Activated naive CD8-positive, alpha-beta T cell treated with anti-CD3 and anti-CD28 coated beads for 36 hours (primary cell): Measurements from ENCODE around the gene HES5. TPM values are rescaled to one million over a fixed set of nuclear protein-coding genes. Genes with fewer than 3 reads are reported as not detected.
A peak's percentile ranks its signal among the peaks of the same experiment; 100 is the strongest.

Experiments used
- DNase-seq: peaks from one replicate; pipeline ENCODE4 v3.0.0; 2021
- H3K27ac Mint-ChIP-seq: one replicate; pipeline ENCODE4 v1.8.0; 2022; ENCODE audit warnings: mild to moderate bottlenecking, moderate library complexity, mixed read lengths
- H3K27me3 Mint-ChIP-seq: one replicate; pipeline ENCODE4 v1.8.0; 2022; ENCODE audit warnings: mild to moderate bottlenecking, mixed read lengths
- H3K36me3 Mint-ChIP-seq: one replicate; pipeline ENCODE4 v1.8.0; 2021; ENCODE audit warnings: mild to moderate bottlenecking, mixed read lengths
- H3K4me1 Mint-ChIP-seq: one replicate; pipeline ENCODE4 v1.8.0; 2021; ENCODE audit warnings: mixed read lengths
- H3K4me3 Mint-ChIP-seq: one replicate; pipeline ENCODE4 v1.8.0; 2022; ENCODE audit warnings: mild to moderate bottlenecking, moderate library complexity, mixed read lengths
- H3K9me3 Mint-ChIP-seq: one replicate; pipeline ENCODE4 v1.8.0; 2022; ENCODE audit warnings: mixed read lengths
- total RNA-seq, 2 experiments: library from RNA; stranded (reverse); gene quantifications; one replicate each; pipeline ENCODE4 v1.2.3, GENCODE V29; 2021

The HES5 gene
- total RNA-seq, 2 experiments from 2014 or later, result 0.28 TPM; not detected in 1

DNA sequence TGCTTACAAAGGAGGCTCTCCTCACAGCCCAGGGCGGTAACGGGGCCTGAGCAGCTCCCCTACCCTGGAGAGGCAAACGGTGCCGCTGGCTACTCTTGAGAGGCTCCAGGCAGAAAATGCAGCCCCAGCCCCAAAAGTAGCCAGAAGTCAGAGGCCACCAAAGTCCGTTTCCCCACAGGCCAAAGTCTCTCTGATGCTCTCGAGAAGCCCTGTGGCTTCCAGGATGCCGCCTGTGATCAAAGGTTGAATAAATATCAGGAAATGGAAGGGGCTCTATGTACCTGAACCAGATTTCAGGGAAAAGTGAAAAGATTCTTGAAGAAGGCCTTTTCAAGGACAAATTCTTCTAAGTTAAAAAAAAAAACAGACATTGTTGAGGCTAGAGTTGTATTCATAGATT, 7.8 kb downstream of the HES5 start:
- Mint-ChIP-seq H3K4me3 (no peak overlapping the region), H3K9me3 (no peaks in the 10 kb centered on the region), H3K27me3 (no peaks in the 10 kb centered on the region), H3K27ac (peak overlapping the region; percentile 98), H3K36me3 (peaks cover 16% of the 10 kb centered on the region), H3K4me1 (peaks cover 37% of the 10 kb centered on the region)
- DNase-seq, result no peak

DNA sequence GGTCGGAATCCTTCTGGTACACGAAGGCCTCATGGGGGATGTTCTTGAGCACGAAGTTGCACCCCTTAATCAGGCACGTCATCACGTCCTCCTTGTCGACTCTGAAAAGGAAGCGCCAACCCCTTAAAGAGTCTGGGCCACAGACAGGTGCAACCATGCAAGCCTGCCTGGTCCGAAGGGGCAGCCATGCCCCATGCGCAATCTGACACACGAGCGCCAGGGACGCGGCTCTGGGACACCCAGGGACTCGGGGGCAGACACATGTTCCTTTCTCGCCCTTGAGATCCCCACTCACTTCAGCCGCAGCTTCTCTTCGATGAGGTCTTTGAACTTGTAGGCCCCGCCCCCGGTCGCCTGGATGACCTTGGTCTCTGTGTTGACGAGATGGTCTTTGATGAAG, 9.3 kb downstream of the HES5 start:
- Mint-ChIP-seq H3K36me3 (peaks cover 16% of the 10 kb centered on the region), H3K27ac (no peak overlapping the region), H3K4me1 (peaks cover 31% of the 10 kb centered on the region), H3K4me3 (no peak overlapping the region), H3K9me3 (no peaks in the 10 kb centered on the region), H3K27me3 (no peaks in the 10 kb centered on the region)
- DNase-seq, result no peak

DNA sequence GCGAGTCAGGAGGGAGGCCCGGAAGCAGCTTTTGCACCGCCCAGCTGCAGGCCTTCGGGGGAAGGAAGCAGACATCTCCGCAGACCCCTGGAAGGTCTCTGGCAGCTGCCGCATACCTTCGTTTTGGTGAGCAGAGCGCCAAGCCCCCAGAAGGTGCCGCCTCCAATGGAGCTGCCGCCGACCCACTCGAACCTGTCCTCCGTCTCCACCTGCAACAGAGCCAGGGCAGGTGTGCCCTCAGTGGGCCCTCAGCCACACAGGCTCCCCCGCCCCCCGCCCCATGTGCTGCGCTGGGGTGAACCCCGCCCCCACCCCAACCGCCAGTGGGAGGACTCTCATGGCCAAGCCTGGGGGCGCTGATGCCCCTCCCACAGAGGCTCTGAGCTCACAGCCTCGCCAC, 9.9 kb downstream of the HES5 start:
- peaks cover 15% of the 10 kb centered on the region for H3K36me3 Mint-ChIP-seq
- H3K27ac Mint-ChIP-seq, result no peak overlapping the region

DNA sequence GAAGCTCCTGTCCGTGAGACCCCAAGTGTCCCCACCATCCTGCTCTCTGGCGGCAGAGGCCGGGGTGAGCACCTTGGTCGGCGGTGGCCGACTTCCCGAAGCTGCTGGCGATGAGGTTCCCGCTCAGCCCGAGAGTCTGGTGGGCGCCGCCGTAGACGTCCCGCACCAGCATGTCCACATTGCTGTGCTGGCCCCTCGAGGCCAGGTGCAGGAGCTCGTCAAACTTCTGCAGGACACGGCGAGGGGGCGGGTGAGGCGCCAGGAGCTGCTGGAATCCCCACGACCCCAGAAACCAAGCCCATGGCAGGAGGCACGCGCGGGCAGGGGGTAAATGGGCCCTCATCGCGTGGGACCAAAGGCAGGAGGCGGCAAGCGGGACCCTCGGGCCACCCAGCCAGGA, 10.3 kb downstream of the HES5 start:
- H3K27me3 Mint-ChIP-seq, result no peaks in the 10 kb centered on the region
- DNase-seq, result no peak
- no peak overlapping the region for H3K27ac Mint-ChIP-seq
- no peaks in the 10 kb centered on the region for H3K9me3 Mint-ChIP-seq
- H3K4me3 Mint-ChIP-seq, result no peak overlapping the region
- H3K4me1 Mint-ChIP-seq, result peaks cover 23% of the 10 kb centered on the region
- peaks cover 11% of the 10 kb centered on the region for H3K36me3 Mint-ChIP-seq

More for the DNA sequence above, 9.9 kb downstream of the HES5 start:
- no peaks in the 10 kb centered on the region for H3K27me3 Mint-ChIP-seq
- peaks cover 28% of the 10 kb centered on the region for H3K4me1 Mint-ChIP-seq
- no peak for DNase-seq
- H3K4me3 Mint-ChIP-seq, result no peak overlapping the region
- no peaks in the 10 kb centered on the region for H3K9me3 Mint-ChIP-seq

DNA sequence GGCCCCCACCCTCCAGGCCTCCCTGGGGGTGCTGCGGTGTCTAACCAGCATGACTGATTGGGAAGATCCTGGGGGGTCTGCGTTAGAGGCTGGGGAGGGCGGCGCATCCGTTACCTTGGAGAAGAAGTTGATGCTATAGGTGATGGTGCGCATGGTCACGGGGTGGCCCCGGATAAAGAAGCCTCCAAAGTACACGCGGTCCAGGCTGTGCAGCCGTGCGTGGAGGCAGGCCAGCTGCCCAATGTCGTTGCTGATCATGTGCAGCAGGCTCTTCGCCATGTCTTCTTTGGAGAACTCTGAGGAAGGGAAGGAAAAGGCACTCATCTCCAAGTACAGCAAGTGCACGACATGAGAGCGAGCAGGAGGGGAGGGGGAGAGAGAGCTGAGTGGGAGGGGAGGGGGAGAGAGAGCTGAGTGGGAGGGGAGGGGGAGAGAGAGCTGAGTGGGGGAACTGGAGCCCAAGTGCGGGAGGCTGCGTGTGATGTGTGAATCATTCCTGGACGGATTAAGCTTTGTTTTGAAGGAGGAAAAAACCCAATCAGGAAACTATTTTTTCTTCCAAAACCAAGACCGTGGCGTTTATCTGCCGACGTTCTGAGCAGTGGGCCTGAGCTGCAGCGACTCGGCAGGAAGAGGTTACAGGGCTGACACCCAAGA, 10.9 kb downstream of the HES5 start:
- Mint-ChIP-seq H3K4me1 (peaks cover 18% of the 10 kb centered on the region), H3K9me3 (no peaks in the 10 kb centered on the region), H3K27ac (no peak overlapping the region), H3K4me3 (no peak overlapping the region), H3K36me3 (peaks cover 11% of the 10 kb centered on the region), H3K27me3 (no peaks in the 10 kb centered on the region)
- DNase-seq, result no peak

DNA sequence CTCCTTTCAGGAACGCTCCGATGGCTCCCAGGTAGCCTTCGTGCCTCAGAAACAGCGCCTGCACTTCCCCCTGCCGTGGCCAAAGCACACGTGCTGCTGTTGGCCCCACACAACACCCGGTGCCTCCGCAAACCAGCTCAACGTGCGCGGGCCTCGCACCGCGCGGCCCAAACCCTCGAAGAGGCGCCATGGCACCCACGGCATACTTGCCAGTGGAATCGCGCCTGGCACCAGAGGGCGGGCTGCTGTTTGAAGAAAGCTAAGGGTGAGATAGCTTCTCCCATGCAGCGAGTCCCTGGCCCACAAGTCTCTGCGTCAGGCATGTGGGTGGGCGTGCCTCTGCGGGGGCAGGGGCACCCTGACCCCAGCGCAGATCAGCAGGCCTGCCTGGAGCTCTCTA, 11.5 kb downstream of the HES5 start:
- Mint-ChIP-seq H3K4me1 (peaks cover 13% of the 10 kb centered on the region), H3K27me3 (no peaks in the 10 kb centered on the region), H3K4me3 (no peak overlapping the region), H3K36me3 (peaks cover 11% of the 10 kb centered on the region), H3K9me3 (no peaks in the 10 kb centered on the region), H3K27ac (no peak overlapping the region)
- no peak for DNase-seq

DNA sequence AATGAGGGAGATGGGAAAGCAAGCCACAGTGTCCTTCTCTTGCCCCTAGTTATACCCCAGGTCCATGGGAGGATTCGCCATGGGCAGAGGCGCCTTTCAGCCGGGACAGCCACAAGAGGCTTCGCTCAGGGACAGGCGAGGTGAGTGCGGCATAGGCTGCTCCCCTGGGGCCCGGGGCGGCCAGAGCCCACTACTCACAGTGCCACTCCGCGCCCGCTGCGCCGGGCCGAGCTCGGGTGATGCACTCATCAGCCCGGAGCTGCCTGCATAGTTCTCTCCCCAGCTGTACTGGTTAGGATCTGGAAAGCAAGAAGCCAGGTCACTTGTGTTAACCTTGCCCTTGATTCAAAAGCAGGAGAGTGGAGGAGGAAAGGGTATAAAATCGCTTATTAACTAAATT, 12.1 kb downstream of the HES5 start:
- Mint-ChIP-seq H3K4me1 (peaks cover 7% of the 10 kb centered on the region), H3K4me3 (no peak overlapping the region), H3K27ac (no peak overlapping the region), H3K36me3 (peaks cover 9% of the 10 kb centered on the region), H3K9me3 (no peaks in the 10 kb centered on the region), H3K27me3 (no peaks in the 10 kb centered on the region)
- DNase-seq, result no peak

DNA sequence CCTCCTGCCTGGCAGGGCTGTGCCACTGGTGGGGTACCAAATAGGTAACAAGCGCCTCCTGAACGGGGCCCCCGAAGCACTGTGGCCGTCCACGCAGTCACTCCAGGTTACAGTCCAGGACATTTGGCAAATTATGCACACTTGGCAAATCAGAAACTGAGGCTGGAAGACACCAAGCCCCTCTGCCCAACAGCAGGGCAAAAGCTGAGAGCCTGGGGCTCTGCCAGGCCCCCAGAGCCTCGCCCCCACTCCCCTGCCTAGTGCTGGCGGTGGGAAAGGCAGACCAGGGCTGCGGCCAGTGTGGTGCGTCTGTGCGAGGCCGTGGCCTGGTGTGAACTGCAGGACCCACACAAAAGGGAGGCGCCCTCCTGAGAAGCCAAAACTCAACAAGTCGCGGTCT, 13.1 kb downstream of the HES5 start:
- H3K36me3 Mint-ChIP-seq, result peaks cover 6% of the 10 kb centered on the region
- H3K4me3 Mint-ChIP-seq, result no peak overlapping the region
- no peak for DNase-seq
- H3K27me3 Mint-ChIP-seq, result no peaks in the 10 kb centered on the region
- no peaks in the 10 kb centered on the region for H3K4me1 Mint-ChIP-seq
- no peak overlapping the region for H3K27ac Mint-ChIP-seq
- no peaks in the 10 kb centered on the region for H3K9me3 Mint-ChIP-seq

DNA sequence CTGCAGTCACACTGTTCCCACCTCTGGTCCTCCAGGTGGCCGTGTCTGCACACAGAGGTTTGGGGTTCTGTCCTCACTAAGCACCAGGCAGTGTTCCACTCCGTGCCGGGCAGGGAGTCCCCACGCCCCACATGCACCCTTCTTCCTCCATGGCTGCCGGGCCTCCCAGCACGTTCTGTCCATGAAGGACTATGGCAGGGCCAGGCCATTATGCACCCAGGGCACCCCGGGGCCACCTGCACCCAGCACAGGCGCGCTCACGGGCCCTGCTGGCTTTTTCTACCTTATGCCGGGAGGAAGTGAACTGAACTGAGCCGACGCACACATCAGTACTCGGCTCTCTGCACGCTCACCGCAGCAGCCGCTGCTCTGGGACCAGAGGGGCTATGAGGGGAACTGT, 13.9 kb downstream of the HES5 start:
- no peak overlapping the region for H3K4me3 Mint-ChIP-seq
- H3K36me3 Mint-ChIP-seq, result peaks cover 6% of the 10 kb centered on the region
- no peak overlapping the region for H3K27ac Mint-ChIP-seq
- DNase-seq, result no peak
- no peaks in the 10 kb centered on the region for H3K4me1 Mint-ChIP-seq
- H3K27me3 Mint-ChIP-seq, result no peaks in the 10 kb centered on the region
- H3K9me3 Mint-ChIP-seq, result no peaks in the 10 kb centered on the region

DNA sequence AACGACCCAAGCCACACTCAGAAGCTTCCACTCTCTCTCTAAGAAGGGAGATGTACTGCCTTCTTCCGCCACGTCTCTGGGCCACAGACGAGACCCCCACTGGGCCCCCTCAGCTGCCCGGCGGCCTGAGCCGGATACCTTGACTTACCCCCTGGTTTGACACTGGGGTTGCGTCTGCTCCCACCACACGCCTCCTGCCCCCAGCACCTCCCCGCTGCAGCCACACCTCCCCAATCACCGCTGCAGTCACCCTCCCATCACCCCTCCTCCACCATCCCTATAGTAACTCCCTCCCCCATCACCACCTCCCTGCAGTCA, 14.3 kb downstream of the HES5 start:
- Mint-ChIP-seq H3K36me3 (peaks cover 6% of the 10 kb centered on the region), H3K4me3 (no peak overlapping the region), H3K27ac (no peak overlapping the region), H3K27me3 (no peaks in the 10 kb centered on the region), H3K4me1 (no peaks in the 10 kb centered on the region), H3K9me3 (no peaks in the 10 kb centered on the region)
- no peak for DNase-seq

DNA sequence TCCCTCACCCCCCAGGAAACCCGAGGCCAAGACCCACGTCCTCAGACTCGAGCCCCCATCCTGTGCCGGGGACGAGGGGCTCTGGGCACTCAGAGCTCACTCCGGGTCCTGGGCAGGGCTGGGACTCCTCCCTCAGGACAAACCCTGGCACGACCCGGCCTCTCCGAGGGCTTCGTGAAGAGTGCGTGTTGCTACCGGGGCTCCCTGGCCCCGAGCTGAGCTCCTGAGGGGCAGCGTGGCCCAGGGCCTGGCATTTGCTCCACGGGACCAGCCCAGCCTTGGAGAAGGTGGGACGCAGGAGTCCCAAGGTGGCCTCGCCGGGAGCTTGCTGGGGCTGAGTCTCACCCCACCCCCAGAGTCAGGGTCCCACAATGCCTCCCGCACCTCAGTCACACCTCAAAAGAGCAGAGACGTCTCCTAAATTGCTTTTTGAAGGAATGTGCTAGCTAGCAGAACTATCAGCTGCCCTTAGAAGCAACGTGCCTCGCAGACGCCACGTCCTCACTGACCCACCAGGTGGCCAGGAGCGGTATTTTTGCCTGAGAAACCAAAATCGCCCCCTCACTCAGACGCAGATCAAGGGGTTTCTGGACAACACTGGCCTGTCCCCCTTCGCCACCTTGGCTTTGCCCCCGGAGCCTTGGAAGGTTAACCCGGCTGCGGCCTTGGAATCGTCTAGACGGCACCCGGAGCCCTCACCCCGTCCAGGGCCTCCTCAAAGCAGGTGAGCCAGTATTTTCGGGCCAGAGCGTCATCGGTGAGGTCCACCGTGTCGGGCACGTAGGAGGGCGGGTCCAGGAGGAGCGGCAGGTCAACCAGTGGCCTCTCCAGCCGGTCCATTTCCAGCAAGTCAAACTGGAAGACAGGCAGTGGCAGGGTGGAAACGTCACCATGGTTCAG, 14.9 kb downstream of the HES5 start:
- Mint-ChIP-seq H3K9me3 (no peaks in the 10 kb centered on the region), H3K27ac (no peak overlapping the region), H3K4me3 (no peak overlapping the region), H3K4me1 (no peaks in the 10 kb centered on the region), H3K36me3 (peaks cover 6% of the 10 kb centered on the region), H3K27me3 (no peaks in the 10 kb centered on the region)
- DNase-seq, result no peak

DNA sequence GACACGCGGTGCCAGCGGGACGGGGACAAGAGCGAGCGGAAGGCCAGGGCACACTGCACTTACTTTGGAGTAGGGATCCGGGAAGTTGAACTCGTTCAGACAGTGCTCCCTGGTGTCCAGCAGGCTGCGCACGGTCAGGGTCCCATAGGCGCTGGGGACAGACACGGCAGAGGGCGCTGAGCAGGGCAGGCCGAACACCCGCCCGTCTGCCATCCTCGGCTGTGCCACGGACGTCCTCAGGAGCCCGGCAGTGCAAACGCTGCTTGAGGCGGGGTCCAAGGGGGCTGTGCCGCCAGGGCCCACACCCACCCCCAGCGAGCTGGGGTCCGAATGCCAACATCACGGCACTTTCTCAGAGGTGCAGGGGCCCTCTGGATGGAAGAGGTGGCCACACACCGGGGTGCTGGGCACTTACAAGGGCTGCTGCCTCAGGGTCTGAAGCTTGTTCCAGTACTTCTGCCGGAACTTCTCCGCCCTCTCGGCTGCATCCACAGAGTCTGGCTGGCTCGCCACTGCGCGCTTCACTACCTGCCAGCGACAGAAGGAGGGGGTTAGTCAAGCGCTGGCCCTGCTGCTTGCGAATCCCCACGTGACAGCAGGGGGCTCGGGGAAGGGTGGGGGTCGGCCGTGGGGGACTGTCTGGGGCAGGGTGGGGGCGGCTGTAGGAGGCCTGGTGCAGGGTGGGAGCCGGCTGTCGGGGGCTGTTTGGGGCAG, 16.0 kb downstream of the HES5 start:
- H3K4me3 Mint-ChIP-seq, result no peak overlapping the region
- peaks cover 5% of the 10 kb centered on the region for H3K36me3 Mint-ChIP-seq
- no peak for DNase-seq
- no peaks in the 10 kb centered on the region for H3K27me3 Mint-ChIP-seq
- H3K27ac Mint-ChIP-seq, result no peak overlapping the region
- no peaks in the 10 kb centered on the region for H3K4me1 Mint-ChIP-seq
- H3K9me3 Mint-ChIP-seq, result no peaks in the 10 kb centered on the region

DNA sequence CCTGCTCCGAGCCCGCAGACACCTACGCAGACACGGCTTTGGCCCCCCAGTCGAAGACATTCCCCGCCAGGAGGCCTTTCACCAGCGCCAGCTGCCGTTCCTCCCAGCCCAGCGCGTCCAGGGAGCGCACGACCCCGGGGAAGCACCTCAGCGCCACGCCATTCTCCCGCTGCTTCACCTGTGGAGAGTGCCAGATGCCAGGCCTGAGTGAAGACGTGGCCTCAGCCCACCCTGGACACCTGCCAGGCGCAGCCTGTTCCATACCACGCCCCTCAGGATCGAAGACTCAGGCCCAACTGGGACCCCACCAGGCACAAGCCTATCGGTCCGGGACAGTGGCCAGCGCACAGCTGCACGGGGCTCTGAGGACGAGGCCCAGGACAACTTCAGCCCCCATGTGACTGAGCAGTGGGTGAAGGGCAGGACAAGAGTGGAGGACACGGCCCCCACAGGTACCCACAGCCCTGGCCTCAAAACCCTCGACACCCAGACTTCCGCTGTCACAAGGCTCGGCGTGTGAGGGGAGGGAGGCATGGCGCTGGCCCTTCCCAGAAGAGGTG, 17.1 kb downstream of the HES5 start:
- Mint-ChIP-seq H3K27ac (no peak overlapping the region), H3K36me3 (peaks cover 1% of the 10 kb centered on the region), H3K4me1 (no peaks in the 10 kb centered on the region)

DNA sequence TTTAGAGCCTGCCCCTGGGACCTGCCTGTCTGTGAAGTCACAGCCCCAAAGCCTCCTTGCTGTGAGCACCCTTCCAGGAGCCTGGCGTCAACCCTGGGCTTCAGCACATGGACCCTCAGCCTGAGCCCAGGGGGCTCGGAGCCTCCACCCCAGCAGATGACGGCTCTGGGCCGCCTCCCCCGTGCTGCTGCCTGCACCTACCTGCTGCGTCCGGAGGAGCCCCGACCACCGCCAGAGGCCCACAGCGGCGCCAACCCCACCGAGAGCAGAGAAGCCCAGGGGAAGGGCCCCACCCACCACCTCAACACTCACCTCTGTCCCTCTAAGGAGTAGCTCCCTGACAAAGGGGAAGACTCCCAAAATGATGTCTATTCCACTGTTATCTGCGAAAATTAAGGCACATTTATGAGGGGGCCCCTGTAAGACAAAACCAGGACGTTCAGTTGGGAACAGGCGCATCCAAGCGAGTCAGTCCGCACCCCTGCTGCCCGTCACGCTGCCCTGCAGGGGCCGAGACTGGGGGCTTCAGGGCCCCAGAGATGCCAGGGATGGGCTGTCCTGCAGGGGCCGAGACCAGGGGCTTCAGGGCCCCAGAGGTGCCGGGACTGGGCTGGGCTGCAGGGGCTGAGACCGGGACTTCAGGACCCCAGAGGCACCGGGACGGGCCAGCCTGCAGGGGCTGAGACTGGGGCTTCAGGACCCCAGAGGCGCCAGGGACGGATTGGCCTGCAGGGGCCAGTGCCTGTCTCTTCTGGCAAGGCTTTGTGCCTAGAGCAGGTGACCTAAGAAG, 19.5 kb downstream of the HES5 start:
- Mint-ChIP-seq H3K9me3 (no peaks in the 10 kb centered on the region), H3K36me3 (peaks cover 1% of the 10 kb centered on the region), H3K27ac (no peak overlapping the region), H3K4me1 (no peaks in the 10 kb centered on the region), H3K4me3 (no peak overlapping the region), H3K27me3 (no peaks in the 10 kb centered on the region)
- no peak for DNase-seq

More for the DNA sequence above, 17.1 kb downstream of the HES5 start:
- no peaks in the 10 kb centered on the region for H3K27me3 Mint-ChIP-seq
- no peaks in the 10 kb centered on the region for H3K9me3 Mint-ChIP-seq
- H3K4me3 Mint-ChIP-seq, result no peak overlapping the region
- DNase-seq, result no peak
